GM12873 (cell line): Measurements from ENCODE around the gene RPL39.

Source experiments
- CTCF ChIP-seq: IDR thresholded peaks from 2 replicates; pipeline ENCODE4 v1.5.1; 2012; ENCODE audit warnings: low read depth, mild to moderate bottlenecking, moderate library complexity, low read length, control low read depth; ENCODE audit not compliant: insufficient read depth; ENCODE audit errors: missing control alignments

RPL39 gene

GRCh38 chrX:119757979-119758730 is 33.3 kb downstream of the RPL39 start, which contains the start of gene SOWAHD:
TSS of gene SOWAHD (plus strand) at chrX:119758588. CDS start at chrX:119758668, 80 bp downstream.
- TF ChIP-seq CTCF, result no peak

GRCh38 chrX:119757646-119757978 is 33.8 kb downstream of the RPL39 start:
- TF ChIP-seq CTCF, result no peak

- TF ChIP-seq CTCF, result no peak
Measured at GRCh38 chrX:119756926-119757635, 34.3 kb downstream of the RPL39 start.

- no peak for TF ChIP-seq CTCF
Measured at GRCh38 chrX:119755981-119756533, 35.4 kb downstream of the RPL39 start.

GRCh38 chrX:119753639-119754257 is 37.7 kb downstream of the RPL39 start:
- peak; percentile 64 for TF ChIP-seq CTCF

GRCh38 chrX:119753001-119753400 is 38.4 kb downstream of the RPL39 start:
- TF ChIP-seq CTCF, result no peak

- no peak for TF ChIP-seq CTCF
Measured at GRCh38 chrX:119745283-119745848, 46.1 kb downstream of the RPL39 start.
